GM08714 (cell line): ENCODE data around the gene USP11.
A peak's percentile ranks its signal among the peaks of the same experiment; 100 is the strongest.

ENCODE experiments used
- H3K4me3 ChIP-seq: fragments of 200-500 bp; sonication (Bioruptor generic); 2 replicates; pipeline ENCODE4 v1.5.1; 2014; ENCODE audit warnings: mild to moderate bottlenecking, low read length, inconsistent platforms
- ZNF274 ChIP-seq: IDR thresholded peaks from 2 replicates; pipeline ENCODE4 v1.6.1; 2012; ENCODE audit warnings: mild to moderate bottlenecking, low read depth, low read length

USP11 gene

GRCh38 chrX:47226531-47227333, 6.1 kb upstream of the USP11 start:
- no peak overlapping the region for H3K4me3 ChIP-seq
- no peak for TF ChIP-seq ZNF274

- TF ChIP-seq ZNF274 = no peak
- no peak overlapping the region for H3K4me3 ChIP-seq
Observed at GRCh38 chrX:47227334-47227583, 5.5 kb upstream of the USP11 start.

GRCh38 chrX:47228550-47229270, 4.1 kb upstream of the USP11 start:
- no peak overlapping the region for H3K4me3 ChIP-seq
- no peak for TF ChIP-seq ZNF274

- TF ChIP-seq ZNF274 = no peak
- H3K4me3 ChIP-seq = no peak overlapping the region
Observed at GRCh38 chrX:47229427-47229826, 3.4 kb upstream of the USP11 start.

- no peak overlapping the region for H3K4me3 ChIP-seq
Observed at GRCh38 chrX:47230136-47230868, 2.5 kb upstream of the USP11 start.

GRCh38 chrX:47231167-47231566, 1.6 kb upstream of the USP11 start:
- TF ChIP-seq ZNF274 = no peak
- no peak overlapping the region for H3K4me3 ChIP-seq

More at GRCh38 chrX:47230136-47230868, 2.5 kb upstream of the USP11 start:
- no peak for TF ChIP-seq ZNF274

- peak overlapping the region; percentile 73; the same call in 1 of the 2 replicates for H3K4me3 ChIP-seq
- no peak for TF ChIP-seq ZNF274
Observed at GRCh38 chrX:47232197-47232802, 509 bp upstream of the USP11 start.

- TF ChIP-seq ZNF274 = no peak
- H3K4me3 ChIP-seq = peak overlapping the region; percentile 73
Observed at GRCh38 chrX:47233333-47234113, 714 bp downstream of the USP11 start.

- no peak overlapping the region; the same call in 1 of the 2 replicates for H3K4me3 ChIP-seq
- no peak for TF ChIP-seq ZNF274
Observed at GRCh38 chrX:47234583-47234982, 1.8 kb downstream of the USP11 start.

GRCh38 chrX:47235691-47236103, 2.9 kb downstream of the USP11 start:
- no peak for TF ChIP-seq ZNF274

GRCh38 chrX:47239199-47239598, 6.4 kb downstream of the USP11 start:
- no peak overlapping the region for H3K4me3 ChIP-seq
- TF ChIP-seq ZNF274 = no peak

More at GRCh38 chrX:47235691-47236103, 2.9 kb downstream of the USP11 start:
- H3K4me3 ChIP-seq = no peak overlapping the region

GRCh38 chrX:47239898-47240545, 7.2 kb downstream of the USP11 start:
- no peak overlapping the region for H3K4me3 ChIP-seq
- no peak for TF ChIP-seq ZNF274

GRCh38 chrX:47240619-47241018, 7.8 kb downstream of the USP11 start:
- H3K4me3 ChIP-seq = no peak overlapping the region
- no peak for TF ChIP-seq ZNF274
